HG03108 (cell line): ENCODE results near the gene SENP7.
A peak's percentile ranks its signal among the peaks of the same experiment; 100 is the strongest.
"Not testable (repeated sequence)": the region's sequence is repeated elsewhere in the genome, so short reads cannot be mapped to it uniquely, and the experiment has no call there.

Experiments
- ATAC-seq: cut with Tn5 transposase; IDR thresholded peaks from one replicate; pipeline ENCODE4 v1.9.1; 2021; ENCODE audit warnings: moderate library complexity; ENCODE audit not compliant: unreplicated experiment

SENP7 gene

GRCh38 chr3:101464235-101464634 lies 48.8 kb downstream of the SENP7 start:
- no peak for ATAC-seq

DNA sequence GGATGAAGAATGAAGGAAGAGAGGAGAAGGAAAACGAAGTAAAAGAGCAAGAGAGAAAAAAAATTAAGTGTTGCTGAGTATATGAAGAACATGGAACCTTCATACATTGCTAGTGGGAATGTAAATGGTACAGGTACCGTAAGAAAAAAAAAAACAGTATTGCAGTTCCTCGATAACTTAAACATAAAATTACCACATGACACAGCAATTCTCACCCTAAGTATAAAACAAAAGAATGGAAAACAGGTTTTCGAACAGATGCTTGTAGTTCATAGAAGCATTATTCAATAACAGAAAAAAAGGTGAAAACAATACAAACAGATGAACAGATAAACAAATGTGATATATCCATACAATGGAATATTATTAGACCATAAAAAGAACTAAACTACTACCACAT lies 51.6 kb downstream of the SENP7 start:
- ATAC-seq, result no peak

DNA sequence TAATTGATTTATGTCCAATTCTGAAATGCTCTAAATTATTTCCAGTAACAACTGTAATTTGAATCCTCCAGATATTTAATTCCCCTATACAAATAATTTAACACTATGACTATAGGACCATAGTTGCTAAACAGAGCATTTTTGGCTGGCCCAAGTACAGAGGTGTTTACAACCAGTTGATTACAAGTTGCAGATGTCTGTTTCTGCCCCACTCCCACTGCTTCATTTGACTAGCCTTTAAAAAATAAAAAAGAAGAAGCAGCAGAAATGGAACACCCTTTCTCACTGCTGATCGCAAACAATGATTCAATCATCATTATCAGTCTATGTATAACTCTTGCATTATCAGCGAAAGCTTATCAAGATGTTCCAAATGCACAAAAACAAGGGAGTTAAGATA lies 54.6 kb downstream of the SENP7 start:
- no peak for ATAC-seq

DNA sequence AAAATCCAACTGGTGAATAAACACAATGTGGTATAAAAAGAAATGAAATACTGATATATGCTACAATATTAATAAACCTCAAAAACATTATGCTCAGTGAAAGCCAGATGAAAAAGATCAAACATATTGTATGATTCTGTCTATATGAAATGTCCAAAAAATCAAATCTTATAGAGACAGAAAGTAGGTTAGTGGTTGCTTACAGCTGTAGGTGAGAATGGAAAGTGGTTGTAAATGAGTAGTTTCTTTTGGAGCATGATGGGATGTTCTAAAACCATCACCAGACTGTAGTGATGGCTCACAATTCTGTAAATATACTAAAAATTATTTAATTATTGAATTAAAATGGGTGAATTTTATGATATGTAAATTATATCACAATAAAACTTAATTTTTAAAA lies 58.4 kb downstream of the SENP7 start:
- ATAC-seq, result no peak

GRCh38 chr3:101453961-101454360 lies 59.1 kb downstream of the SENP7 start:
- no peak for ATAC-seq

- not testable (repeated sequence) for ATAC-seq
These were observed 74.4 kb downstream of the SENP7 start for GRCh38 chr3:101438641-101439040.

DNA sequence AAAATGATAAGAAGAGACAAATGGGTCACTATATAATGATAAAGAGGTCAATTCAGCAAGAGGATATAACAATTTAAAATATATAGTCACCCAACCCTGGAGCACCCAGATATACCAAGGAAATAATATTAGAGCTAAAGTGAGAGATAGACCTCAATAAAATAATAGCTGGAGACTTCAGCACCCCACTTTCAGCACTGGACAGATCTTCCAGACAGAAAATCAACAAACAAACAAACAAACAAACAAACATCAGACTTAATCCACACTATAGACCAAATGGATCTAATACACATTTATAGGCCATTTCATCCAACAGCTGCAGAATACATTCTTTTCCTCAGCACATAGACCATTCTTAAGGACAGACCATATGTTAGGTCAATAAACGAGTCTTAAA lies 79.4 kb downstream of the SENP7 start:
- no peak for ATAC-seq

- no peak for ATAC-seq
These were observed 88.8 kb downstream of the SENP7 start for GRCh38 chr3:101423984-101424888.

- no peak for ATAC-seq
These were observed 94.2 kb downstream of the SENP7 start for GRCh38 chr3:101418851-101419250.

DNA sequence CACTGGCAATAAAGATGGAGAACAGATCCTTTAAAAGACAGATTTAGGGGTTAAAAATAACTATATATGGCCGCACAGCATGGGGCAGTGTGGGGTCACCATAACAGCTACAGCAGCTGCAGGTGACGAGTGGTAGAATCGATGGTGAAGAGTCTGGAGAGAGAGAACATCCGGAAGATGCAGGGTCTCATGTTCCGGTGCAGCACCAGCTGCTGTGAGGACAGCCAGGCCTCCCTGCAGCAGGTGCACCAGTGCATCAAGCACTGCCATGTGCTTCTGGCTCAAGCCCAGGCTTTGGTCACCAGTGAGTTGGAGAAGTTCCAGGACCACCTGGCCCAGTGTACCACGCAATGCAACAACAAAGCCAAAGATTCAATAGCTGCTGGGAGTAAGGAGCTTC lies 98.9 kb downstream of the SENP7 start:
- ATAC-seq, result no peak

DNA sequence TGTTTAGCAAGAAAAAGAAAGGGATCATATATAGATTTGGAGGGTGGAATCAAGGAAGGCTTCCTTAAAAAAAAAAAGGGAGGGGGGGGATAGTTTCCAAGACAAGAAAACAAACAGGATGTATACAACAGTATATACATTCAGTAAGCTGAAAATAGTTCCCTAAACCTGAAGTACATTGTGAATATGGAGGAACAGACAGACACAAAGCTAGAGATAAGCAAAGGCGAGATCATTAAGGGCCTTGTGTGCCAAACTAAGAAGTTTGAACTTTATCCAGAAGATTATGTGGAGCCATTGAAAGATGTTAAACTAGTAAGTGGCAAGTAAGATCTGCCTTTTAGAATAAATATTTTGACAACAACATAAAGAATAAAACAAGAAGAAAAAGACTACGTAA lies 99.4 kb downstream of the SENP7 start:
- no peak for ATAC-seq

DNA sequence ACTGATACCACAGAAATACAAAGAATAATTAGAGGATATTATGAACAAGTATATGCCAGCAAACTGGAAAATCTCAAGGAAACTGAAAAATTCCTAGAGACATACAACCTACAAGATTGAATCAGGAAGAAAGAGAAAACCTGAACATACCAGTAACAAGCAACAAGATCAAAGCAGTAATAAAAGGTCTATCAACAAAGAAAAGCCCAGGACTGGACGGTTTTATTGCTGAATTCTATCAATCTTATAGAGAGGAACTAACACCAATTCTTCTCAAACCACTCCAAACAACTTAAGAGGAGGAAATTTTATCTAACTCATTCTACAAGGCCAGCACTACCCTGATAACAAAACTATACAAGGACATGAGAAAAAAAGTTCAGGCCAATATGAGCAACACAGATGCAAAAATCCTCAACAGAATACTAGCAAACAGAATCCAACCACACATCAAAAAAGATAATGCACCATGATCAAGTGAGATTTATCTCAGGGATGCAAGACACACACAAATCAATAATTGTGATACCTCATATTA lies 121.5 kb downstream of the SENP7 start:
- ATAC-seq, result no peak

- no peak for ATAC-seq
These were observed 124.3 kb downstream of the SENP7 start for GRCh38 chr3:101388706-101389105.

DNA sequence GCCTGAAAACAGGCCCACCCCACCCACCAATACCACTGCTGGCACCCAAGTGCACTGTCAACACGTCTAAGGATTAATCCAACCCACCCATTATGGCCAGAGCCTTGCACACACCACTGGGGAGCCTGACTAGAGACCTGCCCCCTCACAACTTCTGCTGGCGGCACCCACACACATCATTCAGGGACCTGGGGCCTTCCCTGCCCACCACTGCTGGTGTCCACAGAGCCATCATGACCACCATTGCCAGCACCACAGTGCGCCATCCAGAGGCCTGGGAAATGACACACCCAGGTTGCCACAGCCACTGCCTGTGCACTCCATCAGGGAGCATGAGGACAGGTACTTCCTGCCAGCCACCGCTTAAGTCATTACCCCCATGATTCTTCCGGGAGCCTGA lies 125.7 kb downstream of the SENP7 start:
- ATAC-seq, result no peak

- ATAC-seq, result no peak
These were observed 128.6 kb downstream of the SENP7 start for GRCh38 chr3:101384426-101384825.

- ATAC-seq, result no peak
These were observed 129.4 kb downstream of the SENP7 start for GRCh38 chr3:101383656-101384055.

- ATAC-seq, result no peak
These were observed 129.8 kb downstream of the SENP7 start for GRCh38 chr3:101383156-101383575.

- ATAC-seq, result no peak
These were observed 131.2 kb downstream of the SENP7 start for GRCh38 chr3:101381809-101382208.

DNA sequence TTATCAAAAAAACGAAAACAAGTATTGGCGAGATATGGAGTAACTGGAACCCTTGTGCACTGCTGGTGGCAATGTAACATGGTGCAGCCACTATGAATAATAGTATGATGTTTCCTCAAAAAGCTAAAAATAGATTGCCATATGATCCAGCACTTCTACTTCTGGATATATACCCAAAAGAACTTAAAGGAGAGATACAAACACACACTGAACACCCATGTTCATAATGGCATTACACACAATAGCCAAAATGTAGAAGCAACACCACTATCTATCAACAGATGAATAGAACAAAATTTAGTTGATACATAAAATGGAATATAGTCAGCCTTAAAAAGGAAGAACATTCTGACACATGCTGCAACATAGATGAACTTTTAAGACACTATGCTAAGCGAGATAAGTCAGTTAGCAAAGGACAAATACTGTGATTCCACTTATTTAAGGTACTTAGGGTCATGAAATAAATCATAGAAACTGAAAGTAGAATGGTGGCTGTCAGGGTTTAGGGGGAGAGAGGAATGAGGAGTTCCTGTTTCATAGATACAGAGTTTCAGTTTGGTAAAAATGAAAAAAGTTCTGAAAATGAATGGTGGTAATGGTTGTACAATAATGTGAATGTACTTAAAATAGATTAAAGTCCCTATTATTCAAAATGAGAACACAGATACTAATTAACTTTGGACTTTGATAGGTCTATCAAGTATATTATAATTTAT lies 133.2 kb downstream of the SENP7 start:
- ATAC-seq, result peak; percentile 95

GRCh38 chr3:101377796-101378195 lies 135.2 kb downstream of the SENP7 start:
- no peak for ATAC-seq

GRCh38 chr3:101377209-101377608 lies 135.8 kb downstream of the SENP7 start:
- ATAC-seq, result no peak

DNA sequence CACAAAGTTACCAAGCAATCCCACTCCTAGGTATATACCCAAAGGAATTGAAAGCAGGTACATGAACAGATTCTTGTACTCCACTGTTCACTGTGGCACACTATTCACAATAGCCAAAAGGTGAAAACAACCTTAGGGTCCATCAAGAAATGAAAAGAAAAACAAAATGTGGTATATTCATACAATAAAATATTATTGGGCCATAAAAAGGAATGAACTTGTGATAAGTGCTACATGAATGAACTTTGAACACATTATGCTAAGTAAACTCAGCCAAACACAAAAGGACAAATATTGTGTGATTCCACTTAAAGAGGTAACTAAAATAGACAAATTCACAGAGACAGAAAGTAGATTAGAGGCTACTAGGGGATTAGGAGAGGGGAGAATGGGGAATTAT lies 137.4 kb downstream of the SENP7 start:
- ATAC-seq, result no peak
